Measurements from ENCODE around the gene FANCE. TPM values are rescaled to one million over a fixed set of nuclear protein-coding genes. Genes with fewer than 3 reads are reported as not detected.

The FANCE gene
- total RNA-seq, result 10 to 100 TPM; 16.3 TPM

- Mint-ChIP-seq H3K4me1 (ENCODE audit: low read depth) (peaks cover 31% of the 10 kb centered on the region), H3K9me3 (no peaks in the 10 kb centered on the region), H3K27me3 (ENCODE audit: low read depth) (no peaks in the 10 kb centered on the region), H3K36me3 (ENCODE audit: low read depth) (peaks cover 15% of the 10 kb centered on the region), H3K27ac (no peak within 1 kb of the TSS), H3K4me3 (peak within 1 kb of the TSS; percentile 79)
- intact Hi-C loops (cut with micrococcal nuclease), result loop anchor here (1.0 kb wide), 2 partner anchors 16 to 150 kb away; partner anchors contain the start of gene RPL10A
- DNase-seq, result peak; percentile 95
- CTCF ChIA-PET, result interaction anchor here (0.6 to 7.4 kb wide), 7 partner anchors 33 to 497 kb away, joined by 3 to 132 read pairs (median 6); partner anchors contain the start of genes DEF6 and PPARD
These were observed at the start of gene FANCE for GRCh38 chr6:35452183-35453090. FANCE (plus strand) TSS chr6:35452338; CDS start chr6:35452546, 208 bp downstream.

- CTCF ChIA-PET, result no interaction called here
- Mint-ChIP-seq H3K4me1 (ENCODE audit: low read depth) (peaks cover 8% of the 10 kb centered on the region), H3K27ac (no peak overlapping the region), H3K4me3 (no peak overlapping the region), H3K36me3 (ENCODE audit: low read depth) (peaks cover 1% of the 10 kb centered on the region), H3K27me3 (ENCODE audit: low read depth) (no peaks in the 10 kb centered on the region), H3K9me3 (no peaks in the 10 kb centered on the region)
- no peak for DNase-seq
- intact Hi-C loops (cut with micrococcal nuclease), result no loop called here
These were observed 49.3 kb upstream of the FANCE start for GRCh38 chr6:35402856-35403191.

GRCh38 chr6:35403544-35404442, 48.3 kb upstream of the FANCE start:
- H3K36me3 Mint-ChIP-seq (ENCODE audit: low read depth), result no peaks in the 10 kb centered on the region
- H3K4me1 Mint-ChIP-seq (ENCODE audit: low read depth), result peaks cover 8% of the 10 kb centered on the region
- intact Hi-C loops (cut with micrococcal nuclease), result no loop called here
- no peak for DNase-seq
- no peak overlapping the region for H3K27ac Mint-ChIP-seq
- no peaks in the 10 kb centered on the region for H3K9me3 Mint-ChIP-seq
- H3K4me3 Mint-ChIP-seq, result no peak overlapping the region
- no peaks in the 10 kb centered on the region for H3K27me3 Mint-ChIP-seq (ENCODE audit: low read depth)
- CTCF ChIA-PET, result interaction anchor here (0.6 kb wide), 1 partner anchor 148 kb away, joined by 4 read pairs; no protein-coding TSS in a partner anchor

- CTCF ChIA-PET, result no interaction called here
- H3K27ac Mint-ChIP-seq, result no peak overlapping the region
- DNase-seq, result no peak
- peaks cover 4% of the 10 kb centered on the region for H3K36me3 Mint-ChIP-seq (ENCODE audit: low read depth)
- H3K9me3 Mint-ChIP-seq, result no peaks in the 10 kb centered on the region
- no peaks in the 10 kb centered on the region for H3K27me3 Mint-ChIP-seq (ENCODE audit: low read depth)
- intact Hi-C loops (cut with micrococcal nuclease), result no loop called here
- no peak overlapping the region for H3K4me3 Mint-ChIP-seq
- peaks cover 24% of the 10 kb centered on the region for H3K4me1 Mint-ChIP-seq (ENCODE audit: low read depth)
These were observed 45.2 kb upstream of the FANCE start for GRCh38 chr6:35406711-35407485.

GRCh38 chr6:35409245-35409644, 42.9 kb upstream of the FANCE start:
- Mint-ChIP-seq H3K9me3 (no peaks in the 10 kb centered on the region), H3K4me3 (no peak overlapping the region), H3K4me1 (ENCODE audit: low read depth) (peaks cover 20% of the 10 kb centered on the region), H3K27ac (no peak overlapping the region), H3K36me3 (ENCODE audit: low read depth) (peaks cover 9% of the 10 kb centered on the region), H3K27me3 (ENCODE audit: low read depth) (no peaks in the 10 kb centered on the region)
- no peak for DNase-seq
- intact Hi-C loops (cut with micrococcal nuclease), result no loop called here
- CTCF ChIA-PET, result interaction anchor here (0.9 kb wide), 1 partner anchor 40 kb away, joined by 4 read pairs; no protein-coding TSS in a partner anchor

GRCh38 chr6:35410131-35410530, 42.0 kb upstream of the FANCE start:
- Mint-ChIP-seq H3K4me1 (ENCODE audit: low read depth) (peaks cover 23% of the 10 kb centered on the region), H3K36me3 (ENCODE audit: low read depth) (peaks cover 9% of the 10 kb centered on the region), H3K9me3 (no peaks in the 10 kb centered on the region), H3K27me3 (ENCODE audit: low read depth) (no peaks in the 10 kb centered on the region), H3K27ac (no peak overlapping the region), H3K4me3 (no peak overlapping the region)
- CTCF ChIA-PET, result no interaction called here
- intact Hi-C loops (cut with micrococcal nuclease), result no loop called here
- no peak for DNase-seq

- intact Hi-C loops (cut with micrococcal nuclease), result no loop called here
- DNase-seq, result peak; percentile 17
- CTCF ChIA-PET, result no interaction called here
- peaks cover 28% of the 10 kb centered on the region for H3K4me1 Mint-ChIP-seq (ENCODE audit: low read depth)
- H3K36me3 Mint-ChIP-seq (ENCODE audit: low read depth), result peaks cover 13% of the 10 kb centered on the region
- no peaks in the 10 kb centered on the region for H3K9me3 Mint-ChIP-seq
- no peaks in the 10 kb centered on the region for H3K27me3 Mint-ChIP-seq (ENCODE audit: low read depth)
- no peak overlapping the region for H3K4me3 Mint-ChIP-seq
- H3K27ac Mint-ChIP-seq, result peak overlapping the region; percentile 20
These were observed 41.1 kb upstream of the FANCE start for GRCh38 chr6:35411066-35411465.

- H3K27ac Mint-ChIP-seq, result no peak overlapping the region
- H3K4me1 Mint-ChIP-seq (ENCODE audit: low read depth), result peaks cover 25% of the 10 kb centered on the region
- CTCF ChIA-PET, result no interaction called here
- no peak for DNase-seq
- H3K27me3 Mint-ChIP-seq (ENCODE audit: low read depth), result no peaks in the 10 kb centered on the region
- H3K4me3 Mint-ChIP-seq, result no peak overlapping the region
- no peaks in the 10 kb centered on the region for H3K9me3 Mint-ChIP-seq
- intact Hi-C loops (cut with micrococcal nuclease), result no loop called here
- H3K36me3 Mint-ChIP-seq (ENCODE audit: low read depth), result peaks cover 13% of the 10 kb centered on the region
These were observed 40.0 kb upstream of the FANCE start for GRCh38 chr6:35412102-35412501.

GRCh38 chr6:35413911-35414310, 38.2 kb upstream of the FANCE start:
- H3K9me3 Mint-ChIP-seq, result no peaks in the 10 kb centered on the region
- H3K36me3 Mint-ChIP-seq (ENCODE audit: low read depth), result peaks cover 16% of the 10 kb centered on the region
- CTCF ChIA-PET, result interaction anchor here (0.6 kb wide), 1 partner anchor 70 kb away, joined by 3 read pairs; no protein-coding TSS in a partner anchor
- H3K4me3 Mint-ChIP-seq, result no peak overlapping the region
- no peaks in the 10 kb centered on the region for H3K27me3 Mint-ChIP-seq (ENCODE audit: low read depth)
- no peak for DNase-seq
- peaks cover 40% of the 10 kb centered on the region for H3K4me1 Mint-ChIP-seq (ENCODE audit: low read depth)
- no peak overlapping the region for H3K27ac Mint-ChIP-seq
- intact Hi-C loops (cut with micrococcal nuclease), result loop anchor here (2.0 kb wide), 1 partner anchor 35 kb away; no protein-coding TSS in a partner anchor

GRCh38 chr6:35415065-35415891, 36.9 kb upstream of the FANCE start:
- CTCF ChIA-PET, result interaction anchor here (0.9 to 2.0 kb wide), 4 partner anchors 34 to 130 kb away, joined by 3 to 7 read pairs (median 3); partner anchors contain the start of gene PPARD
- Mint-ChIP-seq H3K9me3 (no peaks in the 10 kb centered on the region), H3K4me1 (ENCODE audit: low read depth) (peaks cover 44% of the 10 kb centered on the region), H3K36me3 (ENCODE audit: low read depth) (peaks cover 16% of the 10 kb centered on the region), H3K27ac (peak overlapping the region; percentile 10), H3K27me3 (ENCODE audit: low read depth) (no peaks in the 10 kb centered on the region), H3K4me3 (no peak overlapping the region)
- intact Hi-C loops (cut with micrococcal nuclease), result loop anchor here (2.0 kb wide), 1 partner anchor 34 kb away; no protein-coding TSS in a partner anchor
- DNase-seq, result peak; percentile 51
